ENCODE data around the gene POTEM.
"Not testable (repeated sequence)": the region's sequence is repeated elsewhere in the genome, so short reads cannot be mapped to it uniquely, and the experiment has no call there.

The POTEM gene

DNA sequence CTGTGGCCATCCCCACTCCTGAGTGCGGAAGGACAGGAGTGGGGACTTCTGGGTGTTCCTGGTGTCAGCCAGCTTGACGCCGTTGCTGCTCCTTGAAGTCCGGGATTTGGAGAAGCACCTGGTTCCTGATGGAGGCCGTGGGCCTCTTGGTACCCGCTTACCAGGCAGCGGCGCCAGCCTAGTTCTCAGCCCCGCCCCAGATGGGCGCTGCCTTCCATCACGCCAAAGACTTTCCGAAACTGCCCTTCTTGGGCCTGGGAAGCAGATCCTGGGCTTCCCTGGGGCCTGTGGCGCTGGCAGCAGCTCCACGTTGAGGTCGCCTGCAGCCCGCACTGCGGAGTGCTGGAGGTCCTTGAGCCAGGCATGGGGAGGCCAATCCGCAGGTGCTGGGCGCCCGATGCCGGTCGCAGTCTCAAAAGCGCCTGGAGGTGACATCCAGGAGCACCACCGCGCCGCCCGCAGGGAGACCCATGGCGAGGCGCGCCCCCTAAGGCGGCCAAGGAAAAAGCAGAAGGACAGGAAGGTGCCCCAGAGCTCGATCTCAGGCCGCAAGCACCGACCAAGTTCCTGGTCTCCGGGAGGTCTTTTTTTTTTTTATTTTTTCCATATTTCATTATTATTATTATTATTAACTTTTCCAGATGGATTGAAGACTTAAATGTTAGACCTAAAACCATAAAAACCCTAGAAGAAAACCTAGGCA lies 59.6 kb downstream of the POTEM start:
- DNase-seq (ENCODE audit: low read depth); H3K4me3 ChIP-seq (ENCODE audit: low read depth, low read length): not testable (repeated sequence)

DNA sequence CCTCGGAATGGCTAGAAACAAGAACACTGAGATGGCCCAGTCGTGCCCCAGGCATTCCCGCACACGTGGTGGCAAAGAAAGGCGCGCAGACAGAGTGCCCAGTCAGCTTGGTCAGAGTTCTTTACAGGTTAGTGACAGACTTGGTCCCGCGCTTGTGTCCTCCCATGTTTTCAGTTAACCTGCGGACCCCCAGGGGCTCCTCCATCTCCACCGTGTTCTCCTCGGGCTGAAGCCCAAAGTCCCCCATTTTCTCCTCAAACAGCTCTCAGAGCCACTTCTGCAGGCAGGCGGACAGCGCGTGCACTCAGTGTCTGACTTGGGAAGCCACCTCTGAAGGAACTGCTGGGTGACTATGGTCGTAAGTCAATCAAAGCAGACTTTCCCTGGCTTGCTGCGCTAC lies 60.7 kb downstream of the POTEM start:
- DNase-seq (ENCODE audit: low read depth); H3K4me3 ChIP-seq (ENCODE audit: low read depth, low read length): not testable (repeated sequence)

- not testable (repeated sequence) for DNase-seq (ENCODE audit: low read depth); H3K4me3 ChIP-seq (ENCODE audit: low read depth, low read length)
These were observed 69.7 kb downstream of the POTEM start for GRCh38 chr14:19036811-19037382.

GRCh38 chr14:19038060-19038664 lies 70.9 kb downstream of the POTEM start:
- DNase-seq (ENCODE audit: low read depth); H3K4me3 ChIP-seq (ENCODE audit: low read depth, low read length): not testable (repeated sequence)

GRCh38 chr14:19038785-19039184 lies 71.6 kb downstream of the POTEM start:
- not testable (repeated sequence) for H3K4me3 ChIP-seq (ENCODE audit: low read depth, low read length)

DNA sequence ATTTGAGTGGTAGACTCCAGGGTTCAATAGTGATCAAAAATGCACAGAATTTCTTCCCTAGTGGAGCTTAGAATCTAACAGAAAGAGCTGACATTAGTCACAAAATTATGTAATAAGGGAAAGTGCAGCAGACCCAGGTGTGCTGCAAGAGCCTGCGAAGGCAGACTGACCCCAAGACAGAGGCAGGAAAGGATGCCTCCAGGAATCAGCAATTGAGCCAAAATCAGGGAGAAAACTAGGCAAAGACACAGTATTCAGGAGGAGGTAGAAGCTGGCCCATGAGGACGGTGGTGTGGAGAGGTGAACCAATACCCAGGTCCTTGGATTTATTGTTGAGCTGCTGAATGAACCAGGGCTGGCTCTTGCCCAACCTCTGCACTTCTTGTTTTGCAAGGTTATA lies 76.2 kb downstream of the POTEM start:
- DNase-seq (ENCODE audit: low read depth); H3K4me3 ChIP-seq (ENCODE audit: low read depth, low read length): not testable (repeated sequence)

More at GRCh38 chr14:19038785-19039184, 71.6 kb downstream of the POTEM start:
- DNase-seq (ENCODE audit: low read depth) = not testable (repeated sequence)
